GM18870 (cell line): Measurements from ENCODE around the gene OR1L6.

ENCODE experiments used
- ATAC-seq: cut with Tn5 transposase; IDR thresholded peaks from one replicate; pipeline ENCODE4 v1.9.1; 2021; ENCODE audit warnings: moderate library complexity; ENCODE audit not compliant: unreplicated experiment

The OR1L6 gene, protein sequence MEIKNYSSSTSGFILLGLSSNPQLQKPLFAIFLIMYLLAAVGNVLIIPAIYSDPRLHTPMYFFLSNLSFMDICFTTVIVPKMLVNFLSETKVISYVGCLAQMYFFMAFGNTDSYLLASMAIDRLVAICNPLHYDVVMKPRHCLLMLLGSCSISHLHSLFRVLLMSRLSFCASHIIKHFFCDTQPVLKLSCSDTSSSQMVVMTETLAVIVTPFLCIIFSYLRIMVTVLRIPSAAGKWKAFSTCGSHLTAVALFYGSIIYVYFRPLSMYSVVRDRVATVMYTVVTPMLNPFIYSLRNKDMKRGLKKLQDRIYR

GRCh38 chr9:122742003-122742402 is at the start of gene OR1L6:
TSS of gene OR1L6 (plus strand) at chr9:122742303. CDS start at chr9:122749848, 7,545 bp downstream.
- ATAC-seq: no peak

GRCh38 chr9:122695696-122696095 is 46.4 kb upstream of the OR1L6 start:
- ATAC-seq: no peak

DNA sequence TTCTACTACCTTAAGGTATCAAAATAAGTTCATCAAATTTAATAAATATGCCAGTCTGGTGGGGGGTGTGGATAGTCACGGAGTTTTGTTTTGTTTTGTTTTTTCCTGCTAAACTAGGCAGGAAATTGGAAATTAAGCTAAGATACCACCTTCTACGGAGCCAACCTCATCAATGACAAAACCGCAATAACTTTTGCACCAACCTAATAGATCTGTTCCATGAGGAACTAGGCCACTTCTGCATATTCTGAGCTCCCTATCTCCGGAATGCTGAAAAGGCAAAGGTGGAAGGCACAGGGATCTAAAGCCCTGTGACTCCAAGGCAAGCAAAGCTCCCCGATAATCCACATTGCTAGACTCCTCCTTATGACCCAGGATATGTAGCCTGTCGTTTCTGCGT is 24.1 kb upstream of the OR1L6 start:
- ATAC-seq: no peak

DNA sequence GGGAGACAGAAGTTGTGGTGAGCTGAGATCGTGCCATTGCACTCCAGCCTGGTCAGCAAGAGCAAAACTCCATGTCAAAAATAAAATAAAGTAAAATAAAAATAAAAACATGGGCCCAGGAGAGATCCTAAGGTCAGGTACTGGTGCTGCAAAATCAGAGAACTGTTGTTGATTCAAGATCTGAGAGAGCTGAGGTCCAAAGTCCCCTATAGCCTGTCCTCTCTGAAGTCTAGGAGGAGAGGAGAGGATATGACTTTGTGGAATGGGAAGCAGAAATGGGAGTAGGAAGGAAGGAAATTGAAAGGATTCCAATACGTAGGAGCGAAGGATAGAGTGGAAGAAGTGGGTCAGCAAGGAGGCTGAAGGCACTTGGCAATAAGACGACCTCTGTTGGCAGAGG is 22.9 kb upstream of the OR1L6 start:
- ATAC-seq: no peak

DNA sequence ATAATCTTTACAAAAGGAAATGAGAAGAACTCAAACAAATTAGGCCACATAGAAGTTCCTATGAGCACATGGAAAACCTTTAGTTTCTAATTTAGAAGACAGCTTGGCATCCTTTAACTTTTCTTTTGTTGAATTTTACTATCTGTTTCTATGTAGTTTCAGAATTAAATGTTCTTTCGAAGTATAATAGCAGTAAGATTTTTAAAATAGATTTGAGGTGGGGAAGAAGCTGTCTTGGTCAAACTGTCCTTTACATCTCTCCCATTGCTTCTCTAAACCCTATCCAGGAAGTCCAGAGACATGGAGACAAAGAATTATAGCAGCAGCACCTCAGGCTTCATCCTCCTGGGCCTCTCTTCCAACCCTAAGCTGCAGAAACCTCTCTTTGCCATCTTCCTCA is 18.4 kb upstream of the OR1L6 start, which contains the start of gene OR1L4:
Gene OR1L4 (plus strand): TSS at position 301 of the 400 bp plus-strand sequence. CDS start 0 bp downstream, at position 301.
- no peak for ATAC-seq

- no peak for ATAC-seq
Measured at GRCh38 chr9:122754825-122755224, 12.7 kb downstream of the OR1L6 start.

DNA sequence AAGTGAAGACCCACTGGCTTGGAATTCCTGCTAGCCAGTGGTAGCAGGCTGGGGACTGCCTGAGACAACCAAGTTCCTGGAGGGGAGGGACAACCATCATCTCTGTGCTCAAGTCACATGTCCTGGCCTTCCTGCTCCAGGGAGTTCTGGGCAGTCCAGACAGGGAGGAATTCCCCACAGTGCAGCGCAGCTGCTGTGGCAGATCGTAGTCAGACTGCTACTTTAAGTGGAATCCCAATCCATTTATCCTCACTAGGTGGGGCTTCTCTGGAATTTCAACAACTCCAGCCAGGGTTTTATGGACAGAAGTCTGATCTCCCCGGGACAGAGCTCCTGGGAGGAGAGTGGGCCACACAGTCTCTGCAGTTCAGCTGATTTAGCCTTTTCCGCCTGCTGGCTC is 25.7 kb downstream of the OR1L6 start:
- ATAC-seq: no peak

- no peak for ATAC-seq
Measured at GRCh38 chr9:122777052-122777451, 34.9 kb downstream of the OR1L6 start.

GRCh38 chr9:122777935-122778627 is 36.0 kb downstream of the OR1L6 start:
- ATAC-seq: no peak

GRCh38 chr9:122779181-122779580 is 37.1 kb downstream of the OR1L6 start:
- no peak for ATAC-seq

- no peak for ATAC-seq
Measured at GRCh38 chr9:122780026-122780425, 37.9 kb downstream of the OR1L6 start.

DNA sequence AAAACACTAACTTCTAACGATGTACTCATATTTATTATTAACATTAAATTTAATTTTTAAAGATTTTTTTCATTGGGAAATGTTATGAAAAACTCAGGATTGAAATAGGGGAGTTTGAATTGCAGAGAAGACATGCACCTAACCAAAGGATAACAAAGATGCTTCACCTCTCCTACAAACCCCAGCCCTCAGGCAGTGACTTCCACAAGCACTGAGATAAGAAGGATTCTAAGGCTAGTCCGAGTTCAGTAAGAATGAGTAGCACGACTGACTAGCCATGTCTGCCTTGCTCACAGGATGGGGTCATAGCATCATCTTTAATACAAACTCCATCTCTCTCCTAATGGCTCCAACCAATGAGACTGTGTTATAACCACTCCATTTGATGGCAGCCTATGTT is 39.6 kb downstream of the OR1L6 start:
- no peak for ATAC-seq

DNA sequence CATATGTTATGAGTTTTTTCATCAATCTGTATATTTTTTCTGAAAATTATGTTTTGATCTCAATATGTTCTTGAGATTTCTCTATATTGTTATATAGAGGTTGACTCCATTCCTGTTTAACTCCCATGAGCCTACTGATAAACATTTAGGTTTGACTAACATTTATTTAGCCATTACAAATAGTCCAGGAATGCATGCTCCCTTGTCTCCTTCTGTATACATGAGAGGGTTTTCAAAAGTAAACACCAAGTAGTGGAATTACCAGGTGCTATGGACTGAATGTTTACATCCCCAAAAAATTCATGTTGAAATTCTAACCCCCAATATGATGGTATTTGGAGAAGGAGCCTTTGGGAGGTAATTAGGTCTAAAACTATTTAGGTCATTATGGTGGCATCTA is 43.2 kb downstream of the OR1L6 start:
- no peak for ATAC-seq

DNA sequence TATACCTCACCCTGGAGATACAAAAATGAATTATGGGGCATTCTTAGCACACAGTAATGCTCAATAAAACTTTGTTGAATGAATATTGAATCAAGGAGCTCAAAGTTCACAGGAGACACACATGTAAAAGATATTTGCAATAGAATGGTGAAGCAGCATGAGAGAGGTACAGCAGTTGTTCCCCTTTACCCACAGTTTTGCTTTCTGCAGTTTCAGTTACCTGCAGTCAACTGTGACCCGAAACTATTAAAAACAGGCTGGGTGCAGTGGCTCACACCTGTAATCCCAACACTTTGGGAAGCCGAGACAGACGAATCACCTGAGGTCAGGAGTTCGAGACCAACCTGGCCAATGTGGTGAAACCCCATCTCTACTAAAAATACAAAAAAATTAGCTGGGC is 44.2 kb downstream of the OR1L6 start:
- no peak for ATAC-seq

DNA sequence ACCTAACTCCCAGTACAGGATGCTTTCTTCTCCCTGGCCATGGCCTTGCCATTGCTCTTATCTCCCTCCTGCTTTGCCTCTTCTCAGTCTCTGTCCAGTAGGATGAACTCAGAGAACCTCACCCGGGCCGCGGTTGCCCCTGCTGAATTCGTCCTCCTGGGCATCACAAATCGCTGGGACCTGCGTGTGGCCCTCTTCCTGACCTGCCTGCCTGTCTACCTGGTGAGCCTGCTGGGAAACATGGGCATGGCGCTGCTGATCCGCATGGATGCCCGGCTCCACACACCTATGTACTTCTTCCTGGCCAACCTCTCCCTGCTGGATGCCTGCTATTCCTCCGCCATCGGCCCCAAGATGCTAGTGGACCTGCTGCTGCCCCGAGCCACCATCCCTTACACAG is 46.7 kb downstream of the OR1L6 start, which contains the start of gene OR5C1:
Gene OR5C1 (plus strand): TSS at position 103 of the 400 bp plus-strand sequence. CDS start 0 bp downstream, at position 103.
- ATAC-seq: no peak

GRCh38 chr9:122789256-122790046 is 47.3 kb downstream of the OR1L6 start:
- ATAC-seq: no peak

GRCh38 chr9:122791872-122792669 is 50.0 kb downstream of the OR1L6 start:
- ATAC-seq: no peak

GRCh38 chr9:122797316-122798063 is 55.4 kb downstream of the OR1L6 start:
- ATAC-seq: no peak
